ENCODE data around the gene BMERB1.
"Not testable (repeated sequence)": the region's sequence is repeated elsewhere in the genome, so short reads cannot be mapped to it uniquely, and the experiment has no call there.

The BMERB1 gene

DNA sequence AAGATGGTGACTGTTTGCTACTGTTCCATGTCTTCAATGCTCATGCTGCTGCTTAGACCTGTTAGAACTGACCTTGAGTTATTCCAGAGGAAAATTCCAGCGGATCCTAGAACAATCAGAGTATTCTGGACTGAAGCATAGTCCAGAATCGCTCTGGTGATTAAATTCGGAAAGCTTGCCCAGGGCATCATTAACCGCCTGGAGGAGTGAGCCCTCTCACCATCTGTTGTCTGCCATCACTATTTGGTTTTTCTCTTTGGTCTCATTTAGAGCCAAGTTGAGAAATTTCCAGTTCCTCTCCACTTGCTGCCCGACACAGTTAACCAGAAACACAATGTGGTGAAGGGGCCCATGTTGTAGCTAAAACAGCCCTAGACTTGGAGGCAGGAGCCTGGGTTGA is 104.1 kb downstream of the BMERB1 start:
- H3K4me3 ChIP-seq (replicated peaks in 1 of 2; ENCODE audit: low read depth in 2 of 2, low read length in 2 of 2), result no peak overlapping the region
- no peak for TF ChIP-seq CTCF (IDR thresholded peaks at IDR 0.05; ENCODE audit: low read depth, low read length)
- DNase-seq (ENCODE audit: low read depth in 2 of 2), result no peak

GRCh38 chr16:15539197-15539596 is 104.8 kb downstream of the BMERB1 start:
- DNase-seq (ENCODE audit: low read depth in 2 of 2), result no peak
- no peak overlapping the region for H3K4me3 ChIP-seq (replicated peaks in 1 of 2; ENCODE audit: low read depth in 2 of 2, low read length in 2 of 2)
- no peak for TF ChIP-seq CTCF (IDR thresholded peaks at IDR 0.05; ENCODE audit: low read depth, low read length)

DNA sequence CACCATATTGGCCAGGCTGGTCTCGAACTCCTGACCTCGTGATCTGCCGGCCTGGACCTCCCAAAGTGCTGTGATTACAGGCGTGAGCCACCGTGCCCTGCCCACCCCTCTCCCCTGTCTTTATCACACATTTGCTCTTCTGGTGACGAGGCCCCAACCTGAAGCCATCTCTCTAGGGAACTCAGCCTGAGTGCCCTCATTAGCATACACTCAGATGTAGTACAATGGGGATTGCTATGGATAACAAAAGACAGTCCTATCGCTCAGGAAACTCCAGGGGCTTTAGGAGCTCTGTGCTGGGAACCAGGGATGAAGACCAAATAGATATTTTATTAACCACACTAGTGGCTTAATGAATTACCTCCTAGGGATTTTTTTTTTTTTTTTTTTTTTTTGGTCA is 107.9 kb downstream of the BMERB1 start:
- TF ChIP-seq CTCF (IDR thresholded peaks at IDR 0.05; ENCODE audit: low read depth, low read length), result no peak
- no peak for DNase-seq (ENCODE audit: low read depth in 2 of 2)
- H3K4me3 ChIP-seq (replicated peaks in 1 of 2; ENCODE audit: low read depth in 2 of 2, low read length in 2 of 2), result no peak overlapping the region

GRCh38 chr16:15542734-15543347 is 108.5 kb downstream of the BMERB1 start:
- DNase-seq (ENCODE audit: low read depth in 2 of 2), result no peak
- H3K4me3 ChIP-seq (replicated peaks in 1 of 2; ENCODE audit: low read depth in 2 of 2, low read length in 2 of 2), result no peak overlapping the region
- TF ChIP-seq CTCF (IDR thresholded peaks at IDR 0.05; ENCODE audit: low read depth, low read length), result no peak

- no peak overlapping the region for H3K4me3 ChIP-seq (replicated peaks in 1 of 2; ENCODE audit: low read depth in 2 of 2, low read length in 2 of 2)
- no peak for TF ChIP-seq CTCF (IDR thresholded peaks at IDR 0.05; ENCODE audit: low read depth, low read length)
- no peak for DNase-seq (ENCODE audit: low read depth in 2 of 2)
Observed at GRCh38 chr16:15544405-15544804, 110.0 kb downstream of the BMERB1 start.

GRCh38 chr16:15545544-15545943 is 111.2 kb downstream of the BMERB1 start:
- no peak overlapping the region for H3K4me3 ChIP-seq (replicated peaks in 1 of 2; ENCODE audit: low read depth in 2 of 2, low read length in 2 of 2)
- no peak for TF ChIP-seq CTCF (IDR thresholded peaks at IDR 0.05; ENCODE audit: low read depth, low read length)
- no peak for DNase-seq (ENCODE audit: low read depth in 2 of 2)

DNA sequence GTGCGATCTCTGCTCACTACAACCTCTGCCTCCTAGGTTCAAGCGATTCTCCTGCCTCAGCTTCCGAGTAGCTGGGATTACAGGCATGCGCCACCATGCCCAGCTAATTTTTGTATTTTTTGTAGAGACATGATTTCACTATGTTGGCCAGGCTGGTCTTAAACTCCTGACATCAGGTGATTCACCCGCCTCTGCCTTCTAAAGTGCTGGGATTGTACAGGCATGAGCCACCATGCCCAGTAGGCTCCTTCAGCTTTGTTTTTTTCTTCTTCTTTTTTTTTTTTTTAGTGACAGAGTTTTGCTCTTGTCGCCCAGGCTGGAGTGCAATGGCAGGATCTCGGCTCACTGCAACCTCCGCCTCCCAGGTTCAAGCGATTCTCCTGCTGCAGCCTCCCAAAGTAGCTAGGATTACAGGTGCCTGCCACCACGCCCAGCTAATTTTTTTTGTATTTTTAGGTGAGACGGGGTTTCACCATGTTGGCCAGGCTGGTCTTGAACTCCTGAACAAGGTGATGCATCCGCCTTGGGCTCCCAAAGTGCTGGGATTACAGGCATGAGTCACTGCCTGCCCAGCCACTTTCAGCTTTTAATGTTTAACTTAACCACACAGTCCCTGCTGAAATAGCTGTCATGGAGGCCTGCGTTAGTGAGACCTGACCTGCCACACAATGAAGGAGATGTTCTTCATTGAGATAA is 112.8 kb downstream of the BMERB1 start:
- not testable (repeated sequence) for H3K4me3 ChIP-seq (replicated peaks in 1 of 2; ENCODE audit: low read depth in 2 of 2, low read length in 2 of 2); DNase-seq (ENCODE audit: low read depth in 2 of 2)

All from cardiac fibroblast (primary cell).